K562 (cell line): Measurements from ENCODE around the gene KCNQ2. TPM values are rescaled to one million over a fixed set of nuclear protein-coding genes. Genes with fewer than 3 reads are reported as not detected.

Experiments
- ARID2 ChIP-seq: fragments of 450-650 bp; IDR thresholded peaks from 2 replicates; pipeline ENCODE4 v1.6.1; 2017; ENCODE audit warnings: antibody characterized with exemption, mild to moderate bottlenecking
- CGGBP1 ChIP-seq: fragments of 250-450 bp; sonication (Bioruptor Pico); IDR thresholded peaks from 2 replicates; pipeline ENCODE4 v1.9.0; 2021; ENCODE audit warnings: mild to moderate bottlenecking
- CHD7 ChIP-seq: fragments of 200-600 bp; sonication (generic); IDR thresholded peaks from one replicate; pipeline ENCODE4 v1.6.1; 2012; ENCODE audit warnings: mild to moderate bottlenecking, low read depth, low read length, inconsistent platforms
- DIDO1 ChIP-seq: fragments of 450-650 bp; IDR thresholded peaks from 2 replicates; pipeline ENCODE4 v1.6.1; 2016; ENCODE audit warnings: low read depth, missing biosample characterization, missing genetic modification characterization
- EP400 ChIP-seq: fragments of 450-650 bp; IDR thresholded peaks from 2 replicates; pipeline ENCODE4 v1.6.1; 2017; ENCODE audit warnings: antibody characterized with exemption, mild to moderate bottlenecking, moderate library complexity
- NFATC3 ChIP-seq: fragments of 450-650 bp; IDR thresholded peaks from 2 replicates; pipeline ENCODE4 v1.6.1; 2017; ENCODE audit warnings: mild to moderate bottlenecking
- PHF8 ChIP-seq: fragments of 200-600 bp; sonication (generic); IDR thresholded peaks from 2 replicates; pipeline ENCODE4 v1.6.1; 2012; ENCODE audit warnings: mixed run types, mild to moderate bottlenecking, inconsistent platforms, low read length, moderate library complexity, borderline replicate concordance
- RBBP5 ChIP-seq: fragments of 200-600 bp; sonication (generic); IDR thresholded peaks from 2 replicates; pipeline ENCODE4 v1.6.1; 2012; ENCODE audit warnings: borderline replicate concordance, mild to moderate bottlenecking, low read length, control low read depth, inconsistent platforms; ENCODE audit not compliant: insufficient read depth, poor library complexity, severe bottlenecking
- TRIM28 ChIP-seq: fragments of 450-650 bp; IDR thresholded peaks from 2 replicates; pipeline ENCODE4 v1.6.1; 2017
- U2AF1 ChIP-seq: fragments of 200-400 bp; formaldehyde crosslinking; optimal IDR thresholded peaks from 2 replicates; pipeline ENCODE3; 2017; ENCODE audit warnings: mild to moderate bottlenecking, low read depth, low read length, moderate library complexity
- U2AF2 ChIP-seq: fragments of 200-400 bp; formaldehyde crosslinking; optimal IDR thresholded peaks from 2 replicates; pipeline ENCODE3; 2017; ENCODE audit warnings: low read depth, mild to moderate bottlenecking, low read length
- ZBTB2 ChIP-seq: fragments of 450-650 bp; IDR thresholded peaks from 2 replicates; pipeline ENCODE4 v1.6.1; 2016; ENCODE audit warnings: antibody characterized with exemption
- ZNF197 ChIP-seq: fragments of 200-800 bp; sonication (Bioruptor generic); IDR thresholded peaks from 2 replicates; pipeline ENCODE4 v1.6.1; 2016; ENCODE audit warnings: low read depth, missing genetic modification characterization, missing compliant biosample characterization
- polyA plus RNA-seq, 8 experiments: library from polyadenylated mRNA; depleted of rRNA in 4 of 8; stranded (reverse) in 5 of 8; unstranded in 3 of 8; fragments of >200 nt; fragmentation: Nextera tagmentation in 2 of 8; fragmentation: Illumina TruSeq in 1 of 8; extraction: Ambion mirVana in 2 of 8; extraction: Trizol in 1 of 8; gene quantifications; 2 replicates each; pipeline versions ENCODE4 v1.2.1 to v1.2.3, GENCODE V29; 2011 to 2014; ENCODE audit warnings: inconsistent platforms in 1 of 8, missing spikeins in 1 of 8
- total RNA-seq, 7 experiments: library from RNA; depleted of rRNA in 6 of 7; stranded (reverse); fragments of >200 nt in 6 of 7; fragmentation: Illumina TruSeq in 2 of 7; extraction: Trizol in 2 of 7; gene quantifications; 2 replicates each; pipeline versions ENCODE4 v1.2.1 to v1.2.3, GENCODE V29; 2011 to 2021; ENCODE audit warnings: low replicate concordance in 1 of 7

Gene KCNQ2
- total and polyA plus RNA-seq, 9 of the 15 experiments (the other 6 are each of a cell fraction or from before 2014, with no cell fraction given): 0.13 to 0.16 TPM; not detected in 7

GRCh38 chr20:63520934-63521601 is 48.6 kb upstream of the KCNQ2 start (continued):
- TF ChIP-seq CHD7 (no peak), ZNF197 (CRISPR knock-in tag) (no peak), U2AF2 (no peak), U2AF1 (peak; percentile 87), CGGBP1 (no peak), RBBP5 (peak; percentile 70), DIDO1 (no peak), TRIM28 (no peak), ZBTB2 (no peak), EP400 (peak; percentile 87), PHF8 (no peak), NFATC3 (no peak), ARID2 (no peak)
- TF ChIP-seq, all 486 proteins: peak for 72
